Muscle of back (tissue), 11 donors: Measurements from ENCODE around the gene ZNF660. TPM values are rescaled to one million over a fixed set of nuclear protein-coding genes. Genes with fewer than 3 reads are reported as not detected.

Experiments used
- DNase-seq, 3 donors: peaks; one replicate each; pipeline versions ENCODE4 v3.0.0 to v3.0.0-alpha.2; 2013
- polyA plus RNA-seq, 10 donors: library from polyadenylated mRNA; unstranded; fragments of 120-200 nt; gene quantifications; one replicate each; pipeline ENCODE4 v1.2.1, GENCODE V29; 2013; ENCODE audit not compliant: insufficient read length in 10 of 10

The ZNF660 gene
- polyA plus RNA-seq, 10 donors, result 3.4 to 7.1 (median 4.6) TPM

DNA sequence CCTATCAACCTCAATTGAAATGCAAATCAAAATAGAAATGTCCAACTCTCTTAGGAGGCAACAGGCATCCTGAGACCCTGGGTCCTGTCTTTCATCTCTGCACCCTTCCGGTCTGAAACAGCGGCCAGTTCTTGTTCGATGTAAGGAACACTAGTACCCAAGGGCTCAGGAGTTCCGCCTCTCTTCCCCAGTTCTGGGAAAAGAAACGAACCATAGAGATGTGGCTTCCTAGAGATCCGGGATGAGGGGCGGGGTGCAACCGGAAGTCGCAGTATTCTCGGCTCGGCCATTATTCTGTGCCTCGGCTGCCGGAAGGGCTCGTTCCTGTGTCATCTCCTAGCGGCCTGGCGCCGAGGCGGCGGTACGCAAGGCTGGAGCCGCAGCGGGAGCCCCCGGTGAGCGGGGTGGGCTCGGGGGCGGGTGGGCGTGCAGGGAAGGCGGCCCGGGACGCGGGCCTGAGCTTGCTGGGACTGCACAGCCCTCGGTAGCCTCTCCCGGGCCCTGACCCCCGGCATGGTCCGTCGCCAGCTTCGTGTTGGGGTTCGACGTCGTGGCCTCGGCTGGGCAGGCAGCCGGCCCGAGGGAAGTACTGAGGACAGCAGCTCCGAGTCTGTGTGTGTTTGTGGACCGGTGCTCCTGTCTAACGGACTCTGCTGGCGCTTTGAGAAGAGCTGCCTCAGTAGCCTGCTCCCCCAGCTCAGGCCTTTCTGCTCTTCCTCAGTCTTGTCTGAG, 40.2 kb downstream of the ZNF660 start, which contains the start of gene ZNF197:
Gene ZNF197, plus strand, starts transcription at position 288 of the 732 bp plus-strand sequence. CDS start 4,119 bp downstream, outside the sequence.
- peak; percentile 91 to 96 (median 92) for DNase-seq

DNA sequence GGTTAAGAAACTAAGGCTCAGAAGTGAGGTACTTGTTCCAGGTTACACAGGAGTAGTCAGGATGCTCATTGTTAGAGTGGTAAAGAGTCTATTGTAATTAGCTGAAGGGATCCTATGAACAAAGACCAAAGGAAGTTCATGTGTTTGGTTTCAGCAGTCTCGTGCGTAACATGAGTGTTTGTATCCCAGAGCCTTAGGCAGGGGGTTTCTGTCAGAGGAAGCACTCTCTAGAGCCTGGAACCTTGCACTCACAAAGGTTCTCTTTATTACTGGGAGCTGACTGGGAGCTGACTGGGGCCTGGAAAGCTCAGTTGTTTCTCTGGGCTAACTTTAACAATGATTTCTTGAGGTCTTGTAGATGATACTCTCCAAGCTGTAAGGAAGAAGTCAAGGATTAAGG, 44.0 kb downstream of the ZNF660 start:
- DNase-seq, result no peak

DNA sequence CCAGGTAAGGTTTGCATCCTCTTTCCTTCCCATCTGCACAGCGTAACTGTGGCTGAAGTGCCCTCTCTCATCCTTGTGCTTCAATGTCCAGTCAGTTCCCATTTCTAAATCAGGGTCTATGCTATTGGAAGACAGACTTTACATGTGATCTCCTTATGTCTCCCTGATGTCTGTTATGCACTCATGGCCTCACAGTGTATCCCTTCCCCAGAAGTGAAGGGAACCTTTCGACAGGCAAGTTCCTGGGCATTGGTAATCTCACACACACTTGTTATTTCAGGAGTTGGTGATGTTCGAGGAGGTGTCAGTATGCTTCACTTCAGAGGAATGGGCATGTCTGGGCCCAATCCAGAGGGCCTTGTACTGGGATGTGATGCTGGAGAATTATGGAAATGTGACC, 47.4 kb downstream of the ZNF660 start:
- no peak for DNase-seq

DNA sequence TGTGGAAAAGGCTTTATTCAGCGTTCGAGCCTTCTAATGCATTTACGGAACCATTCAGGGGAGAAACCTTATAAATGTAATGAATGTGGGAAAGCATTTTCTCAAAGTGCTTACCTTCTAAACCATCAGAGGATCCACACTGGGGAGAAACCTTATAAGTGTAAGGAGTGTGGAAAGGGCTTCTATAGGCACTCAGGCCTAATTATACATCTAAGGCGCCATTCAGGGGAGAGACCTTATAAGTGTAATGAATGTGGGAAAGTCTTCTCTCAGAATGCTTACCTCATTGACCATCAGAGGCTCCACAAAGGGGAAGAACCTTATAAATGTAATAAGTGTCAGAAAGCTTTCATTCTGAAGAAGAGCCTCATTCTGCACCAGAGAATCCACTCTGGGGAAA, 57.6 kb downstream of the ZNF660 start:
- no peak for DNase-seq

DNA sequence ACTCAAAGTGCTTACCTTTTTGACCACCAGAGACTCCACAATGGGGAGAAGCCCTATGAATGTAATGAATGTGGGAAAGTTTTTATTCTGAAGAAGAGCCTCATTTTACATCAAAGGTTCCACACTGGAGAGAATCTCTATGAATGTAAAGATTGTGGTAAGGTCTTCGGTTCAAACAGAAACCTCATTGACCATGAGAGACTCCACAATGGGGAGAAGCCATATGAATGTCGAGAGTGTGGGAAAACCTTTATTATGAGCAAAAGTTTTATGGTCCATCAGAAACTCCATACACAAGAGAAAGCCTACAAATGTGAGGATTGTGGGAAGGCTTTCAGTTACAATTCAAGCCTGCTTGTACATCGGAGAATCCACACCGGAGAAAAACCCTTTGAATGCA, 58.3 kb downstream of the ZNF660 start:
- no peak for DNase-seq

DNA sequence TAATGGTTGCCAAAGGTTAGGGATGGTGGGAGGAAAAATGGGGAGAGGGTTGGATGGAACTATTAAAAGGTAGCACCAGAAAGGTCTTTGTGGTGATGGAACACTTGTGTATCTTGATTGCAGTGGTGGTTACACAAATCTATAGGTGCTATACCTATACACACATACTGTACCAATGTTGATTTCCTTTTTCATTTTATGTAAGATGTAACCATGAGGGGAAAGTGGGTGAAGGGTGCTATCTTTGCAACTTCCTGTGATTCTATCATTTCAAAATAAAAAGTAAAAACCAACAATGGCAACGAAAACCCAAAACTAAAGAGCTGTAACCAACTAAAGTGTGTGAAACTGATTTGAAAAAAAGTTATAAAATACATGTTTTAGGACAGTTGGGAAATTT, 63.0 kb downstream of the ZNF660 start:
- no peak for DNase-seq

DNA sequence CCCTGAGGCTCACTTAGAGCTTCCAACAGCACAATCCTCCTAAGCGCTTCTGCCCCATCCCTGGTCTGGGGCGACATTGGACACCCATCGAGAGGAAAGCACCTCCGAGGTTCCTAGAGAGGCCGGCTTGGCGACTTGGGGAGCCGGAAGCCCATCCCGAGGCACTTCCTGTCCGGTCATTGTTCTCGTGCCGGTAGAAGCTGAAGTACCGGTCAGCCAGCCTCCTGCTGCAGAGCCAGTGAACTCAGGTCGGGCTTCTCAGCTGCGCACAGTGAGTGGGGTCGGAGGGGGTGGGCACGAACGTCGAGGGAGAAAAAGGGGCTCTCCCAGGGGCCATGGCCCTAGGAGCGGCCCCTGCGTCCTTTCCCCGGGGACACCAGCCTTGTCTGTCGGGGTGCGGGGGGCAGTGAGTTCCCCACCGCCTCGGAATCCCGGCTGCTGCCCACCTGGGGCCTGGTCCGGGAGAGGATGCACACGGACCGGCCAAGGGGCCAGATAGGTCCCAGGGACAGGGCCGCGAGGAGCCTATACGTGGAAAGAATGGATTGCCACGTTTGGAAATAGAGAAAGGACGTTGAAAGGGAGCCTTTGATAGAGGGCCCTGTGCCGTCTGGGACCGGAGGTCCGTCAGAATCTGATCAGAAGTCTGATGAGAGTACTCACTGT, 63.9 kb downstream of the ZNF660 start, which contains the start of gene ZNF35:
Gene ZNF35, plus strand, starts transcription at position 169 of the 666 bp plus-strand sequence. CDS start 2,336 bp downstream, outside the sequence.
- peak; percentile 73 to 90 (median 83) for DNase-seq

Other genes starting within 250 kb of the ZNF660 start
- 10 to 100 TPM; 18.3 to 28.6 (median 23.1) TPM for gene TCAIM, start 246.2 kb upstream of the ZNF660 start, polyA plus RNA-seq
- 10 to 100 TPM; 11.6 to 19.1 (median 17.4) TPM for gene ZNF445, start 107.3 kb upstream of the ZNF660 start, polyA plus RNA-seq
- 1 to 10 TPM; 5.3 to 9.4 (median 6.3) TPM for gene ZKSCAN7, start 29.8 kb upstream of the ZNF660 start, polyA plus RNA-seq
- gene ZNF197, start 40.1 kb downstream of the ZNF660 start, polyA plus RNA-seq, result 10 to 100 TPM; 13.7 to 21.9 (median 18.1) TPM
- 1 to 10 TPM; 5.9 to 7.6 (median 6.6) TPM for gene ZNF35, start 63.8 kb downstream of the ZNF660 start, polyA plus RNA-seq
- 1 to 10 TPM; 4.7 to 7.5 (median 6.1) TPM for gene ZNF502, start 127.7 kb downstream of the ZNF660 start, polyA plus RNA-seq
- 1 to 10 TPM; 5.1 to 8.8 (median 6.0) TPM for gene ZNF501, start 144.7 kb downstream of the ZNF660 start, polyA plus RNA-seq
- 10 to 100 TPM; 28.0 to 45.5 (median 35.0) TPM for gene KIAA1143, start 176.7 kb downstream of the ZNF660 start, polyA plus RNA-seq
- 10 to 100 TPM in 7 of 10 donors, 1 to 10 TPM in 3; 8.0 to 21.7 (median 11.4) TPM for gene KIF15, start 176.8 kb downstream of the ZNF660 start, polyA plus RNA-seq